Measurements from ENCODE around the gene KLF7. TPM values are rescaled to one million over a fixed set of nuclear protein-coding genes. Genes with fewer than 3 reads are reported as not detected.

KLF7 gene
- total and polyA plus RNA-seq, 9 of the 15 experiments (the other 6 are each of a cell fraction or from before 2014, with no cell fraction given) = 0.04 to 0.54 (median 0.07) TPM

DNA sequence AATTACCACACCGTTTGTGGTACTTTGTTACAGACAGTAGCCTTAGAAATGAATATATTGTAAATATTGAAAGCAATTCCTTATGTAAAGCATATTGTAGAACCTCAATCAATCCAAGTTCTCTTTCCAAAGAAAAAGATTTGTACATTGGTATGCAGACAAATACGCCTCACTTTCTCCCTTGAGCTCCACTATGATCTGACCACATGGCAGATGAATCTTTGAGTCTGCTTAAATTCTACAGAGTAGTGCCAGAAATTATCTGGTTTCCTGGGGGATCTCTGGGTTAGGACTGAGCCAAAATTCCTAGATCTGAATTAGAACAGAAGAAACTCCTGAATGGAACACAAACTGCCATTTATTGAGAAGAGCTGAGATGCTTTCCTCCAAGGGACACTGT, 127.4 kb downstream of the KLF7 start (continued):
- TF ChIP-seq ZBTB40 (IDR thresholded peaks at IDR 0.05) (no peak), ZBTB40 (CRISPR knock-in tag; IDR thresholded peaks at IDR 0.05) (no peak), MCM3 (IDR thresholded peaks at IDR 0.05) (no peak), ELK3 (CRISPR knock-in tag; IDR thresholded peaks at IDR 0.05) (no peak), E2F6 (IDR thresholded peaks at IDR 0.05; ENCODE audit: borderline replicate concordance in 1 of 2, extremely low read depth in 1 of 2, insufficient read depth in 1 of 2, insufficient read length in 1 of 2, low read depth in 1 of 2, low read length in 1 of 2, poor library complexity in 1 of 2, severe bottlenecking in 1 of 2) (no peak), ZNF444 (CRISPR knock-in tag; IDR thresholded peaks at IDR 0.05) (no peak), ZBTB9 (CRISPR knock-in tag; IDR thresholded peaks at IDR 0.05) (no peak), ZNF324 (CRISPR knock-in tag; IDR thresholded peaks at IDR 0.05) (no peak), U2AF1 (optimal IDR thresholded peaks at IDR 0.05; ENCODE audit: low read depth, low read length) (no peak), MYBL2 (IDR thresholded peaks at IDR 0.05; ENCODE audit: low read depth) (no peak), MYBL2 (CRISPR knock-in tag; IDR thresholded peaks at IDR 0.05; ENCODE audit: borderline replicate concordance) (no peak)
